Mesothelial cell of epicardium (in vitro differentiated cells): Measurements from ENCODE around the gene TJP2. TPM values are rescaled to one million over a fixed set of nuclear protein-coding genes. Genes with fewer than 3 reads are reported as not detected.

Experiments
- DNase-seq, 2 experiments: peaks; one replicate each; pipeline ENCODE4 v3.0.0; 2021; ENCODE audit warnings: low spot score in 2 of 2; ENCODE audit not compliant: unreplicated experiment in 2 of 2
- H3K27ac Mint-ChIP-seq: 2 replicates; pipeline ENCODE4 v1.8.0; 2021; ENCODE audit warnings: mixed read lengths
- H3K27me3 Mint-ChIP-seq: 2 replicates; pipeline ENCODE4 v1.8.0; 2021; ENCODE audit warnings: low read depth, mixed read lengths
- H3K36me3 Mint-ChIP-seq: 2 replicates; pipeline ENCODE4 v1.8.0; 2021; ENCODE audit warnings: mixed read lengths
- H3K4me1 Mint-ChIP-seq: 2 replicates; pipeline ENCODE4 v1.8.0; 2021; ENCODE audit warnings: mixed read lengths
- H3K4me3 Mint-ChIP-seq: 2 replicates; pipeline ENCODE4 v1.8.0; 2021; ENCODE audit warnings: mild to moderate bottlenecking, moderate library complexity, mixed read lengths
- H3K9me3 Mint-ChIP-seq: 2 replicates; pipeline ENCODE4 v1.8.0; 2021; ENCODE audit warnings: mixed read lengths
- CTCF ChIP-seq: fragments of 200-600 bp; sonication (generic); IDR thresholded peaks from one replicate; pipeline ENCODE4 v1.5.0; 2021; ENCODE audit warnings: antibody characterized with exemption; ENCODE audit not compliant: unreplicated experiment
- total RNA-seq: library from RNA; stranded (reverse); gene quantifications from 3 replicates; pipeline ENCODE4 v1.2.1, GENCODE V29; 2021

TJP2 gene
- total RNA-seq, 1 donor from 2014 or later: 58.0 TPM

- Mint-ChIP-seq H3K4me1 (peaks cover 17% of the 10 kb centered on the region), H3K27me3 (no peaks in the 10 kb centered on the region), H3K36me3 (peaks cover 17% of the 10 kb centered on the region), H3K9me3 (no peaks in the 10 kb centered on the region), H3K27ac (peak overlapping the region; percentile 23), H3K4me3 (no peak overlapping the region)
- no peak for DNase-seq
- TF ChIP-seq CTCF: no peak
These were observed 41.9 kb downstream of the TJP2 start for GRCh38 chr9:69215774-69216485.

- peaks cover 6% of the 10 kb centered on the region for H3K4me1 Mint-ChIP-seq
- no peak overlapping the region for H3K4me3 Mint-ChIP-seq
- H3K36me3 Mint-ChIP-seq: peaks cover 17% of the 10 kb centered on the region
- H3K27me3 Mint-ChIP-seq: no peaks in the 10 kb centered on the region
- no peak for TF ChIP-seq CTCF
- no peak overlapping the region for H3K27ac Mint-ChIP-seq
- no peaks in the 10 kb centered on the region for H3K9me3 Mint-ChIP-seq
- DNase-seq: no peak
These were observed 44.1 kb downstream of the TJP2 start for GRCh38 chr9:69218166-69218565.

- no peak for DNase-seq
- Mint-ChIP-seq H3K4me1 (peaks cover 8% of the 10 kb centered on the region), H3K36me3 (peaks cover 25% of the 10 kb centered on the region), H3K9me3 (no peaks in the 10 kb centered on the region), H3K27ac (no peak overlapping the region), H3K27me3 (no peaks in the 10 kb centered on the region), H3K4me3 (no peak overlapping the region)
- TF ChIP-seq CTCF: no peak
These were observed 47.0 kb downstream of the TJP2 start for GRCh38 chr9:69221036-69221435.

GRCh38 chr9:69222970-69223369, 48.9 kb downstream of the TJP2 start:
- no peak for DNase-seq
- no peak for TF ChIP-seq CTCF
- peaks cover 27% of the 10 kb centered on the region for H3K36me3 Mint-ChIP-seq
- peaks cover 6% of the 10 kb centered on the region for H3K4me1 Mint-ChIP-seq
- H3K4me3 Mint-ChIP-seq: no peak overlapping the region
- no peaks in the 10 kb centered on the region for H3K9me3 Mint-ChIP-seq
- no peaks in the 10 kb centered on the region for H3K27me3 Mint-ChIP-seq
- no peak overlapping the region for H3K27ac Mint-ChIP-seq

- H3K9me3 Mint-ChIP-seq: no peaks in the 10 kb centered on the region
- peaks cover 6% of the 10 kb centered on the region for H3K4me1 Mint-ChIP-seq
- H3K4me3 Mint-ChIP-seq: no peak overlapping the region
- peak overlapping the region; percentile 81 for H3K27ac Mint-ChIP-seq
- DNase-seq: no peak
- peaks cover 25% of the 10 kb centered on the region for H3K36me3 Mint-ChIP-seq
- peak; percentile 67 for TF ChIP-seq CTCF
- H3K27me3 Mint-ChIP-seq: no peaks in the 10 kb centered on the region
These were observed 49.5 kb downstream of the TJP2 start for GRCh38 chr9:69223605-69224004.
